ENCODE results near the gene DPM3.
"Not testable (repeated sequence)": the region's sequence is repeated elsewhere in the genome, so short reads cannot be mapped to it uniquely, and the experiment has no call there.

The DPM3 gene

GRCh38 chr1:155160128-155160527 is 19.8 kb upstream of the DPM3 start:
- no peak overlapping the region for H2AFZ ChIP-seq (ENCODE audit: low read depth, low read length)
- peaks cover 9% of the 10 kb centered on the region for H3K27me3 ChIP-seq (ENCODE audit: insufficient read depth, low read length)
- H3K36me3 ChIP-seq (ENCODE audit: insufficient read depth, low read length) = no peaks in the 10 kb centered on the region
- H3K4me1 ChIP-seq (ENCODE audit: insufficient read depth, low read length) = no peaks in the 10 kb centered on the region
- H3K9me3 ChIP-seq (ENCODE audit: low read length) = no peaks in the 10 kb centered on the region
- H3K4me3 ChIP-seq (ENCODE audit: low read length) = no peak overlapping the region

- H3K4me3 ChIP-seq (ENCODE audit: low read length) = no peak overlapping the region
- H2AFZ ChIP-seq (ENCODE audit: low read depth, low read length) = no peak overlapping the region
- no peaks in the 10 kb centered on the region for H3K36me3 ChIP-seq (ENCODE audit: insufficient read depth, low read length)
- peaks cover 9% of the 10 kb centered on the region for H3K27me3 ChIP-seq (ENCODE audit: insufficient read depth, low read length)
- no peaks in the 10 kb centered on the region for H3K4me1 ChIP-seq (ENCODE audit: insufficient read depth, low read length)
- H3K9me3 ChIP-seq (ENCODE audit: low read length) = no peaks in the 10 kb centered on the region
Observed at GRCh38 chr1:155158991-155159390, 18.7 kb upstream of the DPM3 start.

DNA sequence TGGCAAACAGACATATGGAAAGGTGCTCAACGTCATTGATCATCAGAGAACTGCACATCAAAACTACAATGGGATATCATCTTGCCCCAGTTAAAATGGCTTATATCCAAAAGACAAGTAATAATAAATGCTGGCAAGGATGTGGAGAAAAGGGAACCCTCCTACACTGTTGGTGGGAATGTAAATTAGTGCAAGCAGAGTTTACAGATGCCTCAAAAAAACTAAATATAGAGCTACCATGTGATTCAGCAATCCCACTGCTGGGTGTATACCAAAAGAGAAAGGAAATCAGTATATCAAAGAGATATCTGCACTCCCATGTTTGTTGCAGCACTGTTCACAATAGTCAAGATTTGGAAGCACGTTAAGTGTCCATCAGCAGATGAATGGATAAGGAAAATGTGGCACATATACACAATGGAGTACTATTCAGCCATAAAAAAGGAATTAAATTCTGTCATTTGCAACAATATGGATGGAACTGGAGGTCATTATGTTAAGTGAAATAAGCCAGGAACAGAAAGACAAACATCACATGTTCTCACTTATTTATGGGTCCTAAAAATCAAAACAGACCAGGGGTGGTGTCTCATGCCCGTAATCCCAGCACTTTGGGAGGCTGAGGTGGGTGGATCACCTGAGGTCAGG is 15.8 kb upstream of the DPM3 start:
- not testable (repeated sequence) for H3K4me3 ChIP-seq (ENCODE audit: low read length); H2AFZ ChIP-seq (ENCODE audit: low read depth, low read length); H3K4me1 ChIP-seq (ENCODE audit: insufficient read depth, low read length); H3K27me3 ChIP-seq (ENCODE audit: insufficient read depth, low read length); H3K9me3 ChIP-seq (ENCODE audit: low read length); H3K36me3 ChIP-seq (ENCODE audit: insufficient read depth, low read length)

DNA sequence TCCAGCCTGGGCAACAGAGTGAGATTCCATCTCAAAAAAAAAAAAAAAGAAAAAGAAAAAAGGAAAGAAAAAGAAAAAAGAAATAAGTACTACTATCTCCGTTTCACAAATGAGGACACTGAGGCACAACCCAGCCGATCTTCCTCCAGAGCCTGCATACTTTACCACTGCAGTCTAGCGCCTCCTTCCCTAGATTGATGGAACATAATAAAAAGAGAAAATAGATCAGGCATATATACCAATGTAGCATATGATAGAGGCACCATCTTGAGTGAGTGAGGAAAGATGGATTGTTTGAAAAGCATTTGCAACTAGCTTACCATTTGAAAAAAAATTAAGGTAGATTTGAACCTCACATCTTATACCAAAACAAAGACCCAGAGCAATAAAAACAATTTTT is 5.2 kb upstream of the DPM3 start:
- H3K4me3 ChIP-seq (ENCODE audit: low read length) = no peak overlapping the region
- no peak overlapping the region for H2AFZ ChIP-seq (ENCODE audit: low read depth, low read length)
- no peaks in the 10 kb centered on the region for H3K27me3 ChIP-seq (ENCODE audit: insufficient read depth, low read length)
- no peaks in the 10 kb centered on the region for H3K9me3 ChIP-seq (ENCODE audit: low read length)
- H3K4me1 ChIP-seq (ENCODE audit: insufficient read depth, low read length) = peaks cover 4% of the 10 kb centered on the region
- no peaks in the 10 kb centered on the region for H3K36me3 ChIP-seq (ENCODE audit: insufficient read depth, low read length)

DNA sequence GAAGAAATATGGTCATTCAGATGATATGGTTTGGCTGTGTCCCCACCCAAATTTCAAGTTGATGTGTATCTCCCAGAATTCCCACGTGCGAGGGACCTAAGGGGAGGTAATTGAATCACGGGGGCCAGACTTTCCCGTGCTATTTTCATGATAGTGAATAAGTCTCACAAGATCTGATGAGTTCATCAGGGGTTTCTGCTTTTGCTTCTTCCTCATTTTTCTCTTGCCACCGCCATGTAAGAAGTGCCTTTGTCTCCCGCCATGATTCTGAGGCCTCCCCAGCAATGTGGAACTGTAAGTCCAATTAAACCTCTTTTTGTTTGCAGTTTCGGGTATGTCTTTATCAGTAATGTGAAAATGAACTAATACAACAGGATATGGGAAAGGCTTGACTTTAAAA is 1.4 kb upstream of the DPM3 start:
- Histone ChIP-seq H3K27me3 (ENCODE audit: insufficient read depth, low read length) (no peaks in the 10 kb centered on the region), H3K4me3 (ENCODE audit: low read length) (no peak overlapping the region), H3K4me1 (ENCODE audit: insufficient read depth, low read length) (peaks cover 9% of the 10 kb centered on the region), H2AFZ (ENCODE audit: low read depth, low read length) (no peak overlapping the region), H3K36me3 (ENCODE audit: insufficient read depth, low read length) (peaks cover 7% of the 10 kb centered on the region), H3K9me3 (ENCODE audit: low read length) (no peaks in the 10 kb centered on the region)

DNA sequence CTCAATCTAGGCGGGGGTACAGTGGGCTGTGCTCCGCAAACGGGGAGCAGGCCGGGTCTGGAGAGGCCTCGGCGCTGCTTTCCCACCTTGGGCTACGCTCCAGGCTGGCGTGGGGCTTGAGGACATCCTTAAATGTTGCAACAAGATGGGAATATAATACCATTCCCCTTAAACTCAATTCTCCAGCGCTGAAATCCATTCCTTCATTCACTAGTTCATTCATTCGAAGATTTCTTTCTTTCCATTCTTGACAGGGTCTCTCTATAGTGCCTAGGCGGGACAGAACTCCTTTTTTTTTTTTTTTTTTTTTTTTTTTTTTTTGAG is 261 bp upstream of the DPM3 start:
- H3K36me3 ChIP-seq (ENCODE audit: insufficient read depth, low read length) = peaks cover 7% of the 10 kb centered on the region
- H3K9me3 ChIP-seq (ENCODE audit: low read length) = no peaks in the 10 kb centered on the region
- peak overlapping the region; percentile 94 for H2AFZ ChIP-seq (ENCODE audit: low read depth, low read length)
- H3K4me1 ChIP-seq (ENCODE audit: insufficient read depth, low read length) = peaks cover 10% of the 10 kb centered on the region
- H3K27me3 ChIP-seq (ENCODE audit: insufficient read depth, low read length) = no peaks in the 10 kb centered on the region
- peak overlapping the region; percentile 94 for H3K4me3 ChIP-seq (ENCODE audit: low read length)

- Histone ChIP-seq H3K4me3 (ENCODE audit: low read length) (no peak overlapping the region), H2AFZ (ENCODE audit: low read depth, low read length) (no peak overlapping the region), H3K36me3 (ENCODE audit: insufficient read depth, low read length) (peaks cover 7% of the 10 kb centered on the region), H3K9me3 (ENCODE audit: low read length) (no peaks in the 10 kb centered on the region), H3K4me1 (ENCODE audit: insufficient read depth, low read length) (peaks cover 23% of the 10 kb centered on the region), H3K27me3 (ENCODE audit: insufficient read depth, low read length) (no peaks in the 10 kb centered on the region)
Observed at GRCh38 chr1:155137154-155137949, 3.0 kb downstream of the DPM3 start.

DNA sequence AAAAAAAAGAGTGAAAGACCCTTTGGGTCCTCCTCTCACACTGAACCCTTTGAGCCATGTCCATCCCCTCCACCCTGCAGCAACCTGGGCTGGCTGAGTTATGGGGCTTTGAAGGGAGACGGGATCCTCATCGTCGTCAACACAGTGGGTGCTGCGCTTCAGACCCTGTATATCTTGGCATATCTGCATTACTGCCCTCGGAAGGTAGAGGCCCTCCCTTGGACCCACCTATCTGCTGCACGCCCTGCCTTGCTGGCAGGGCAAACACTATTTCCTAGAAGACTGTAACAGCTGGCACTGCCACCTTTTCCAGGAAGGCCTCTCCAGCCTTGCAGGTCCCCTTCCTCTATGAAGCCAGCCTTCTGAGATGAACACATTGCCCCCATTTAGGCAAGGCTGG is 3.6 kb downstream of the DPM3 start:
- H3K36me3 ChIP-seq (ENCODE audit: insufficient read depth, low read length) = peaks cover 7% of the 10 kb centered on the region
- H3K4me1 ChIP-seq (ENCODE audit: insufficient read depth, low read length) = peaks cover 23% of the 10 kb centered on the region
- H3K27me3 ChIP-seq (ENCODE audit: insufficient read depth, low read length) = no peaks in the 10 kb centered on the region
- no peak overlapping the region for H2AFZ ChIP-seq (ENCODE audit: low read depth, low read length)
- no peaks in the 10 kb centered on the region for H3K9me3 ChIP-seq (ENCODE audit: low read length)
- H3K4me3 ChIP-seq (ENCODE audit: low read length) = peak overlapping the region; percentile 7

DNA sequence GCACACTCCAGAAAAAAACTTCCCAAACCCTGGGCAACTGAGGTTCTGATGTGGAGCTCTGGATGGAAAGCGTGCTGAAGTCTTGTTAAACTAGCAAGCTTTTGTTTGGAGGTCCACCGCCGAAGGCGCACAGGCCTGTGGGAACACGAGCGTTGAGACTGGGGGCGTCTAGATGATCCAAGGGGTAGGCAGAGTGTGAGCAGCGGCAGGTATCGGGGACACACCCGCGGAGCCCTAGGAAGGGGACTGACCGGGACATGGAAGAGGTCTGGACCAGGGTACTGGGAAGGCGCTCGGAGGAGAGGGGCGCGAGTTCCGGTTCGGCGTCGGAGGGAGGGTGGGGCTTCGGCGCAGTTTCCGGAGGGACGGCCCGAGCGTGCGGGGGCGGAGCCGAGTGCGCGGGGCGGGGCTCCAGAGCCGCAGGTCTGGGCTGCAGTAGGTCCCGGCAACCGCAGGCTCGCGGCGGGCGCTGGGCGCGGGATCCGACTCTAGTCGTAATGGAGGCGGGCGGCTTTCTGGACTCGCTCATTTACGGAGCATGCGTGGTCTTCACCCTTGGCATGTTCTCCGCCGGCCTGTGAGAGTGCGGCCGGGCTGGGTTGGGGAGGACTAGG is 4.8 kb downstream of the DPM3 start, which contains the start of gene SLC50A1:
TSS of gene SLC50A1 (plus strand) at position 438 of the 614 bp plus-strand sequence. CDS start at position 498, 60 bp downstream.
- Histone ChIP-seq H3K27me3 (ENCODE audit: insufficient read depth, low read length) (no peaks in the 10 kb centered on the region), H3K9me3 (ENCODE audit: low read length) (no peaks in the 10 kb centered on the region), H3K4me3 (ENCODE audit: low read length) (peak within 1 kb of the TSS; percentile 91), H2AFZ (ENCODE audit: low read depth, low read length) (peak within 1 kb of the TSS; percentile 56), H3K4me1 (ENCODE audit: insufficient read depth, low read length) (peaks cover 24% of the 10 kb centered on the region), H3K36me3 (ENCODE audit: insufficient read depth, low read length) (peaks cover 7% of the 10 kb centered on the region)

DNA sequence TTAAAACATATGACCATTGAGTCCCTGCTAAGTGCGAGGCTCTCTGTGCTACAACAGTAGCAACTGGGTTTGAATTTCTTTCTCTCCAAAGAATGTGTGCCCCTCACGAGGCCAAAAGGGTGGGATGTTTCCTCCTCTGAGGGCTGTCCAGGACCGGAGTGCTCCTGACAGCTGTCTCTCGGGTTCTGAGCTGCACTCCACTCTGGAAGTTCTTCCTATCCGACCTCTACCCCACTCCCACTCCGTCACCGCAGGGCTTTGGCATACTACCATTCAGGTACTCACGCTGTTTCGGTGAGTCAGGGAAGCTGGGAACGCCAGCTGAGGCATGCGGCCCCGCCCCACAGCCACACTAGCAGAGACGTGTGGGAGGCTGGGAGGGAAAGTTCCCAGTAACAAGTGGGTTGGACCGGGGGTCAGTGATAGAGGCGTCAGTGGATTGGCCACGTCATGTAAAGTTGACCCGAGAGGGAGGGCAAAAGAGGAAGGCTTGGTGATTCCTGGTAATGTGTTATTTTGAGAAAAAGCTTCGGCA is 5.4 kb downstream of the DPM3 start:
- Histone ChIP-seq H3K4me1 (ENCODE audit: insufficient read depth, low read length) (peaks cover 28% of the 10 kb centered on the region), H2AFZ (ENCODE audit: low read depth, low read length) (peak overlapping the region; percentile 56), H3K4me3 (ENCODE audit: low read length) (peak overlapping the region; percentile 91), H3K9me3 (ENCODE audit: low read length) (no peaks in the 10 kb centered on the region), H3K36me3 (ENCODE audit: insufficient read depth, low read length) (peaks cover 7% of the 10 kb centered on the region), H3K27me3 (ENCODE audit: insufficient read depth, low read length) (no peaks in the 10 kb centered on the region)

GRCh38 chr1:155134322-155134721 is 6.0 kb downstream of the DPM3 start:
- no peaks in the 10 kb centered on the region for H3K9me3 ChIP-seq (ENCODE audit: low read length)
- H3K4me3 ChIP-seq (ENCODE audit: low read length) = peak overlapping the region; percentile 91
- peaks cover 7% of the 10 kb centered on the region for H3K36me3 ChIP-seq (ENCODE audit: insufficient read depth, low read length)

DNA sequence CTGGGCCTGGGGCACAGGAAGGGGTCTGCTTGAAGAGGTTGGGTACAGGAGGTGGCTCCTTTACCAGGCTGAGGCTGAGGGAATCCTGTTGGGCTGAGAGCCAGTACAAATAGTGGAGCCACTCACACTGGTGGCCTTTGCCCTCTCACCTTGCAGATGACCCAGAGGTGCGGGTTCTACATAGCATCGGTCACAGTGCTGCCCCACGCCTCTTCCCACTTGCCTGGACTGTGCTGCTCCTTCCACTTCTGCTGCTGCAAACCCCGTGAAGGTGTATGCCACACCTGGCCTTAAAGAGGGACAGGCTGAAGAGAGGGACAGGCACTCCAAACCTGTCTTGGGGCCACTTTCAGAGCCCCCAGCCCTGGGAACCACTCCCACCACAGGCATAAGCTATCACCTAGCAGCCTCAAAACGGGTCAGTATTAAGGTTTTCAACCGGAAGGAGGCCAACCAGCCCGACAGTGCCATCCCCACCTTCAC is 6.5 kb downstream of the DPM3 start:
- peaks cover 10% of the 10 kb centered on the region for H3K27me3 ChIP-seq (ENCODE audit: insufficient read depth, low read length)
- H3K4me3 ChIP-seq (ENCODE audit: low read length) = no peak overlapping the region
- no peaks in the 10 kb centered on the region for H3K9me3 ChIP-seq (ENCODE audit: low read length)
- no peak overlapping the region for H2AFZ ChIP-seq (ENCODE audit: low read depth, low read length)
- H3K36me3 ChIP-seq (ENCODE audit: insufficient read depth, low read length) = peaks cover 7% of the 10 kb centered on the region
- peaks cover 36% of the 10 kb centered on the region for H3K4me1 ChIP-seq (ENCODE audit: insufficient read depth, low read length)

More at GRCh38 chr1:155134322-155134721, 6.0 kb downstream of the DPM3 start:
- no peak overlapping the region for H2AFZ ChIP-seq (ENCODE audit: low read depth, low read length)
- H3K4me1 ChIP-seq (ENCODE audit: insufficient read depth, low read length) = peaks cover 31% of the 10 kb centered on the region
- H3K27me3 ChIP-seq (ENCODE audit: insufficient read depth, low read length) = peaks cover 5% of the 10 kb centered on the region

GRCh38 chr1:155131856-155132255 is 8.5 kb downstream of the DPM3 start:
- Histone ChIP-seq H3K27me3 (ENCODE audit: insufficient read depth, low read length) (peaks cover 28% of the 10 kb centered on the region), H3K4me3 (ENCODE audit: low read length) (no peak overlapping the region), H2AFZ (ENCODE audit: low read depth, low read length) (no peak overlapping the region), H3K4me1 (ENCODE audit: insufficient read depth, low read length) (peaks cover 54% of the 10 kb centered on the region), H3K9me3 (ENCODE audit: low read length) (no peaks in the 10 kb centered on the region), H3K36me3 (ENCODE audit: insufficient read depth, low read length) (no peaks in the 10 kb centered on the region)

All from neuron (in vitro differentiated cells).